HEK293T (cell line): ENCODE measurements around the gene SYT7.

Experiments
- CTCF ChIA-PET: fragments of 350-600 bp; formaldehyde crosslinking; extraction: SDS; loops from one replicate; lab custom pipeline; 2021; ENCODE audit warnings: antibody characterized with exemption, inconsistent platforms; lab: Yijun Ruan, JAX
- POLR2A ChIA-PET: fragments of 350-600 bp; formaldehyde crosslinking; extraction: SDS; loops from one replicate; lab custom pipeline; 2020; ENCODE audit warnings: antibody characterized with exemption, inconsistent platforms; lab: Yijun Ruan, JAX
- DNase-seq: peaks from one replicate; pipeline ENCODE4 v3.0.0; 2012; ENCODE audit warnings: mixed read lengths; ENCODE audit errors: extremely low spot score
- ARNT ChIP-seq: fragments of 450-650 bp; IDR thresholded peaks from 2 replicates; pipeline ENCODE4 v1.6.1; 2017; ENCODE audit warnings: mild to moderate bottlenecking
- BHLHE40 ChIP-seq: fragments of 450-650 bp; IDR thresholded peaks from 2 replicates; pipeline ENCODE4 v1.6.1; 2016; ENCODE audit warnings: mild to moderate bottlenecking, moderate library complexity, borderline replicate concordance
- CTBP1 ChIP-seq: fragments of 450-650 bp; IDR thresholded peaks from 2 replicates; pipeline ENCODE4 v1.6.1; 2016; ENCODE audit warnings: borderline replicate concordance
- ELF4 ChIP-seq: fragments of 450-650 bp; IDR thresholded peaks from 2 replicates; pipeline ENCODE4 v1.6.1; 2017; ENCODE audit warnings: antibody characterized with exemption
- FOXA1 ChIP-seq: fragments of 450-650 bp; IDR thresholded peaks from 2 replicates; pipeline ENCODE4 v1.6.1; 2016; ENCODE audit warnings: mild to moderate bottlenecking
- FOXK2 ChIP-seq: fragments of 450-650 bp; IDR thresholded peaks from 2 replicates; pipeline ENCODE4 v1.6.1; 2016; ENCODE audit warnings: mild to moderate bottlenecking
- FOXM1 ChIP-seq: fragments of 450-650 bp; IDR thresholded peaks from 2 replicates; pipeline ENCODE4 v1.6.1; 2017; ENCODE audit warnings: mild to moderate bottlenecking, borderline replicate concordance
- HDGF ChIP-seq: fragments of 450-650 bp; IDR thresholded peaks from 2 replicates; pipeline ENCODE4 v1.6.1; 2017; ENCODE audit warnings: antibody characterized with exemption, borderline replicate concordance
- L3MBTL2 ChIP-seq: fragments of 450-650 bp; conservative IDR thresholded peaks from 2 replicates; pipeline ENCODE4 v1.6.1; 2016; ENCODE audit warnings: mild to moderate bottlenecking
- LEF1 ChIP-seq: fragments of 450-650 bp; IDR thresholded peaks from 2 replicates; pipeline ENCODE4 v1.6.1; 2017; ENCODE audit warnings: mild to moderate bottlenecking, borderline replicate concordance
- NFRKB ChIP-seq: fragments of 450-650 bp; IDR thresholded peaks from 2 replicates; pipeline ENCODE4 v1.6.1; 2016; ENCODE audit warnings: mild to moderate bottlenecking, moderate library complexity
- PKNOX1 ChIP-seq: fragments of 450-650 bp; IDR thresholded peaks from 2 replicates; pipeline ENCODE4 v1.6.1; 2016
- SP1 ChIP-seq: fragments of 450-650 bp; IDR thresholded peaks from 2 replicates; pipeline ENCODE4 v1.6.1; 2017
- SUZ12 ChIP-seq: fragments of 450-650 bp; IDR thresholded peaks from 2 replicates; pipeline ENCODE4 v1.6.1; 2016; ENCODE audit warnings: mild to moderate bottlenecking
- TARDBP ChIP-seq: fragments of 450-650 bp; IDR thresholded peaks from 2 replicates; pipeline ENCODE4 v1.6.1; 2016
- ZNF384 ChIP-seq: fragments of 450-650 bp; IDR thresholded peaks from 2 replicates; pipeline ENCODE4 v1.6.1; 2016

SYT7 gene

GRCh38 chr11:61580271-61580888, 496 bp downstream of the SYT7 start:
- POLR2A ChIA-PET: no interaction called here
- TF ChIP-seq FOXA1 (no peak), TARDBP (no peak), FOXM1 (no peak), ARNT (no peak), SUZ12 (no peak), HDGF (no peak), NFRKB (no peak), L3MBTL2 (no peak), ELF4 (no peak), CTBP1 (no peak), PKNOX1 (no peak), LEF1 (no peak), FOXK2 (no peak), SP1 (no peak), BHLHE40 (no peak), ZNF384 (no peak)
- no peak for DNase-seq
- CTCF ChIA-PET: no interaction called here

- TF ChIP-seq LEF1: no peak
- no peak for TF ChIP-seq BHLHE40
- TF ChIP-seq PKNOX1: no peak
- no peak for TF ChIP-seq SUZ12
- no peak for TF ChIP-seq HDGF
- no peak for TF ChIP-seq CTBP1
- no peak for TF ChIP-seq FOXA1
- no peak for TF ChIP-seq FOXM1
- TF ChIP-seq ZNF384: no peak
- ChIA-PET POLR2A (no interaction called here), CTCF (no interaction called here)
- DNase-seq: no peak
Measured at GRCh38 chr11:61579676-61580270, 1.1 kb downstream of the SYT7 start.

GRCh38 chr11:61578819-61579675, 1.8 kb downstream of the SYT7 start:
- no peak for TF ChIP-seq ARNT
- no peak for TF ChIP-seq SUZ12
- TF ChIP-seq BHLHE40: no peak
- TF ChIP-seq TARDBP: no peak
- TF ChIP-seq HDGF: no peak
- TF ChIP-seq NFRKB: no peak
- ChIA-PET CTCF (interaction anchor here (0.8 to 1.0 kb wide), 2 partner anchors 34 to 55 kb away, joined by 3 to 5 read pairs; no protein-coding TSS in a partner anchor), POLR2A (interaction anchor here (1.0 kb wide), 1 partner anchor 17 kb away, joined by 3 read pairs; no protein-coding TSS in a partner anchor)
- no peak for DNase-seq

GRCh38 chr11:61577383-61578118, 3.3 kb downstream of the SYT7 start:
- CTCF ChIA-PET: interaction anchor here (1.0 to 1.5 kb wide), 3 partner anchors 10 to 57 kb away, joined by 3 to 7 read pairs (median 4); no protein-coding TSS in a partner anchor
- DNase-seq: no peak
- no peak for TF ChIP-seq ELF4
- TF ChIP-seq ZNF384: no peak
- no peak for TF ChIP-seq FOXK2
- POLR2A ChIA-PET: no interaction called here

- no peak for DNase-seq
- CTCF ChIA-PET: interaction anchor here (0.5 to 1.5 kb wide), 4 partner anchors 9 to 113 kb away, joined by 3 to 7 read pairs (median 4); no protein-coding TSS in a partner anchor
- TF ChIP-seq BHLHE40 (no peak), CTBP1 (no peak), PKNOX1 (no peak), SUZ12 (no peak), TARDBP (no peak), FOXA1 (no peak), FOXK2 (no peak), ELF4 (no peak), L3MBTL2 (no peak), ARNT (no peak), SP1 (no peak), FOXM1 (no peak)
- POLR2A ChIA-PET: no interaction called here
Measured at GRCh38 chr11:61575886-61576861, 4.7 kb downstream of the SYT7 start.
